Measurements from ENCODE around the gene EIF4EBP3. TPM values are rescaled to one million over a fixed set of nuclear protein-coding genes. Genes with fewer than 3 reads are reported as not detected.

The EIF4EBP3 gene
- total RNA-seq, 1 experiment from 2014 or later, result 35.3 TPM

DNA sequence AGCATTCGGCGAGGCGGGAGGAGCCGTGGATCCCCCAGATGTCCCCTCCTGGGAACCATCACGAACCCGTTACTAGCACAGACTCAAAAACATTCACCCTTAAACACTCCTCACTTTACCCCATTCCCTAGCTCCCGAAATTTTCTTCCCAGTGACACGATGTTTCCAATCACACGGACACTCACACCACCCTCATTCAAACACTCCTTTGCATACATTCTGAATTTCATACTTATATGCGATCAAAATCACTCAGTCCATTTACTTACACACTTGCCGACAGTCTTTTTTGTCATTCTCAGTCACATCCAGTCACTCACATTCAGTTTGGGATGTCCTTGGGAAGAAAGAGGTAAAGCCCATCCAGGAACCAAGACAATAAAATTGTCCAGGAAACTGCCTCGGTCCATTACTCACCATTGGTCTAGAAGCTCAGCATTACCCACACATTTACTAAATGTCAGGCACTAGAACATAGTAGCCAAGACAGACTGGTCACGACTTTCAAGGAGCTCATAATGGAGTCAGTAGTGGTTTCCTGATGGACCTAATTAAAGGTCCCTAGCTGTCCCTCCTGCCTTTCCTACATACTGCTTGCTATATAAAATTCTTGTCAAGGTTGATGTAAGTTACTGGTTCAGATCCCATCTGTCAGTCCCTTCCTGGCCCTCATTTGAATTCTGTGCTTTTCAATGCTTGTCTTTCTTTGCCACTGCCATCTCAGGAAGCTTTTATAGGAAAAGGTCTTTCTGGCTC lies 17.7 kb downstream of the EIF4EBP3 start:
- peaks cover 24% of the 10 kb centered on the region for H3K36me3 Mint-ChIP-seq (ENCODE audit: insufficient read depth, unreplicated experiment)
- no peaks in the 10 kb centered on the region for H3K9me3 Mint-ChIP-seq (ENCODE audit: unreplicated experiment)
- DNase-seq (ENCODE audit: unreplicated experiment), result no peak
- TF ChIP-seq, protein P1, sequence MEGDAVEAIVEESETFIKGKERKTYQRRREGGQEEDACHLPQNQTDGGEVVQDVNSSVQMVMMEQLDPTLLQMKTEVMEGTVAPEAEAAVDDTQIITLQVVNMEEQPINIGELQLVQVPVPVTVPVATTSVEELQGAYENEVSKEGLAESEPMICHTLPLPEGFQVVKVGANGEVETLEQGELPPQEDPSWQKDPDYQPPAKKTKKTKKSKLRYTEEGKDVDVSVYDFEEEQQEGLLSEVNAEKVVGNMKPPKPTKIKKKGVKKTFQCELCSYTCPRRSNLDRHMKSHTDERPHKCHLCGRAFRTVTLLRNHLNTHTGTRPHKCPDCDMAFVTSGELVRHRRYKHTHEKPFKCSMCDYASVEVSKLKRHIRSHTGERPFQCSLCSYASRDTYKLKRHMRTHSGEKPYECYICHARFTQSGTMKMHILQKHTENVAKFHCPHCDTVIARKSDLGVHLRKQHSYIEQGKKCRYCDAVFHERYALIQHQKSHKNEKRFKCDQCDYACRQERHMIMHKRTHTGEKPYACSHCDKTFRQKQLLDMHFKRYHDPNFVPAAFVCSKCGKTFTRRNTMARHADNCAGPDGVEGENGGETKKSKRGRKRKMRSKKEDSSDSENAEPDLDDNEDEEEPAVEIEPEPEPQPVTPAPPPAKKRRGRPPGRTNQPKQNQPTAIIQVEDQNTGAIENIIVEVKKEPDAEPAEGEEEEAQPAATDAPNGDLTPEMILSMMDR (IDR thresholded peaks at IDR 0.05; ENCODE audit: unreplicated experiment), result no peak
- no peaks in the 10 kb centered on the region for H3K27me3 Mint-ChIP-seq (ENCODE audit: insufficient read depth, unreplicated experiment)
- POLR2A ChIA-PET, result interaction anchor here (0.5 to 12.0 kb wide), 39 partner anchors 8 to 1248 kb away, joined by 3 to 188 read pairs (median 5); partner anchors contain the start of genes ANKHD1, CD14, EIF4EBP3 and HARS1
- CTCF ChIA-PET, result interaction anchor here (0.7 to 4.3 kb wide), 14 partner anchors 9 to 214 kb away, joined by 3 to 28 read pairs (median 5); partner anchors contain the start of genes EIF4EBP3 and TMCO6
- H3K4me1 Mint-ChIP-seq (ENCODE audit: insufficient read depth, unreplicated experiment), result peaks cover 22% of the 10 kb centered on the region
- peak overlapping the region; percentile 95 for H3K27ac Mint-ChIP-seq (ENCODE audit: low read depth, unreplicated experiment)
- BruUV-seq (replicated peaks), result TSS peak; percentile 64
- intact Hi-C loops (cut with micrococcal nuclease), result no loop called here
- peak overlapping the region; percentile 84 for H3K4me3 Mint-ChIP-seq (ENCODE audit: unreplicated experiment)

DNA sequence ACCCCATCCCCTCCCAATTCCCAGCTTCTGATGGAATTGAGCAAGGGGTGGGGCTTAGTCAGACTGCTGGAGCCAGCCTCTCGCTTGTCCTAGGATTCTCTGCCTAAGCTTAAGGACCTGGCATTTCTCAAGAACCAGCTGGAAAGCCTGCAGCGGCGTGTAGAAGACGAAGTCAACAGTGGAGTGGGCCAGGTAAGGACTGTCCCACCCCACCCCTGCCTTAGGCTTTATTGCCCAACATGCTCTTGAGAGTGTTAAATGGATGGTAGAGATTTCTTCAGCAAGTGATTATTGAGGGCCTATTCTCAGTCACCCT lies 18.3 kb downstream of the EIF4EBP3 start:
- Mint-ChIP-seq H3K4me3 (ENCODE audit: unreplicated experiment) (peak overlapping the region; percentile 84), H3K9me3 (ENCODE audit: unreplicated experiment) (no peaks in the 10 kb centered on the region), H3K27ac (ENCODE audit: low read depth, unreplicated experiment) (peak overlapping the region; percentile 95), H3K36me3 (ENCODE audit: insufficient read depth, unreplicated experiment) (peaks cover 24% of the 10 kb centered on the region), H3K27me3 (ENCODE audit: insufficient read depth, unreplicated experiment) (no peaks in the 10 kb centered on the region), H3K4me1 (ENCODE audit: insufficient read depth, unreplicated experiment) (peaks cover 22% of the 10 kb centered on the region)
- TF ChIP-seq, protein P1 (IDR thresholded peaks at IDR 0.05; ENCODE audit: unreplicated experiment), result no peak
- ChIA-PET POLR2A (interaction anchor here (0.5 to 12.0 kb wide), 38 partner anchors 8 to 1248 kb away, joined by 3 to 188 read pairs (median 5); partner anchors contain the start of genes ANKHD1, CD14, EIF4EBP3 and HARS1), CTCF (interaction anchor here (0.7 to 4.3 kb wide), 17 partner anchors 9 to 214 kb away, joined by 3 to 28 read pairs (median 4); partner anchors contain the start of genes EIF4EBP3, SRA1 and TMCO6)
- peak; percentile 70 for DNase-seq (ENCODE audit: unreplicated experiment)
- no TSS peak for BruUV-seq (replicated peaks)
- intact Hi-C loops (cut with micrococcal nuclease), result no loop called here

DNA sequence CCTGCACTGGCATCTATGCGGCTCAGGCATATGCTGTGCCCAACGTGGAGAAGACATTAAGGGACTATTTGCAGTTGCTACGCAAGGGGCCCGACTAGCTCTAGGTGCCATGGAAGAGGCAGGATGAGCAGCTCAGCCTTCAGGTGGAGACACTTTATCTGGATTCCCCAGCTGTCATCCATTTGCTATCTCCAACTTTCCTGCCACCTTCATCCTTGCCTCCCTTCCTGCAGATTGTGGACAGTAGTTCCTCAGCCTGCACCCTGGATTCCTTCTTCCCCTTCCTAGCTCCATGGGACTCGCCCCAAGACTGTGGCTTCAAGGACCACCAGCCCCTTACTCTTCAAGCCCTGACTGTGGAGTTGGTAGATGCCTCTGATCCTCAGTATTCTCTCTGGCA lies 19.2 kb downstream of the EIF4EBP3 start:
- ChIA-PET CTCF (interaction anchor here (0.8 to 3.5 kb wide), 10 partner anchors 9 to 215 kb away, joined by 3 to 20 read pairs (median 4); partner anchors contain the start of genes EIF4EBP3, HARS1, HARS2 and SRA1), POLR2A (interaction anchor here (0.6 to 12.0 kb wide), 10 partner anchors 9 to 144 kb away, joined by 3 to 188 read pairs (median 20); partner anchors contain the start of genes CD14, EIF4EBP3, HARS1 and HARS2)
- Mint-ChIP-seq H3K27ac (ENCODE audit: low read depth, unreplicated experiment) (no peak overlapping the region), H3K27me3 (ENCODE audit: insufficient read depth, unreplicated experiment) (no peaks in the 10 kb centered on the region), H3K4me1 (ENCODE audit: insufficient read depth, unreplicated experiment) (peaks cover 22% of the 10 kb centered on the region), H3K9me3 (ENCODE audit: unreplicated experiment) (no peaks in the 10 kb centered on the region), H3K36me3 (ENCODE audit: insufficient read depth, unreplicated experiment) (peaks cover 24% of the 10 kb centered on the region), H3K4me3 (ENCODE audit: unreplicated experiment) (no peak overlapping the region)
- intact Hi-C loops (cut with micrococcal nuclease), result no loop called here
- no peak for DNase-seq (ENCODE audit: unreplicated experiment)
- TF ChIP-seq, protein P1 (IDR thresholded peaks at IDR 0.05; ENCODE audit: unreplicated experiment), result no peak
- BruUV-seq (replicated peaks), result no TSS peak

DNA sequence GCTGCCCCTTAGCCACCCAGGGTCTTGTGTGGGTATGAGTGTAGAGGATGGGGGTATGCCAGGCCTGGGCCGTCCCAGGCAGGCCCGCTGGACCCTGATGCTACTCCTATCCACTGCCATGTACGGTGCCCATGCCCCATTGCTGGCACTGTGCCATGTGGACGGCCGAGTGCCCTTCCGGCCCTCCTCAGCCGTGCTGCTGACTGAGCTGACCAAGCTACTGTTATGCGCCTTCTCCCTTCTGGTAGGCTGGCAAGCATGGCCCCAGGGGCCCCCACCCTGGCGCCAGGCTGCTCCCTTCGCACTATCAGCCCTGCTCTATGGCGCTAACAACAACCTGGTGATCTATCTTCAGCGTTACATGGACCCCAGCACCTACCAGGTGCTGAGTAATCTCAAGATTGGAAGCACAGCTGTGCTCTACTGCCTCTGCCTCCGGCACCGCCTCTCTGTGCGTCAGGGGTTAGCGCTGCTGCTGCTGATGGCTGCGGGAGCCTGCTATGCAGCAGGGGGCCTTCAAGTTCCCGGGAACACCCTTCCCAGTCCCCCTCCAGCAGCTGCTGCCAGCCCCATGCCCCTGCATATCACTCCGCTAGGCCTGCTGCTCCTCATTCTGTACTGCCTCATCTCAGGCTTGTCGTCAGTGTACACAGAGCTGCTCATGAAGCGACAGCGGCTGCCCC lies 19.8 kb downstream of the EIF4EBP3 start:
- intact Hi-C loops (cut with micrococcal nuclease), result no loop called here
- POLR2A ChIA-PET, result interaction anchor here (1.1 to 10.4 kb wide), 6 partner anchors 10 to 78 kb away, joined by 3 to 169 read pairs (median 20); partner anchors contain the start of genes CD14, IK, NDUFA2 and SRA1
- H3K27me3 Mint-ChIP-seq (ENCODE audit: insufficient read depth, unreplicated experiment), result no peaks in the 10 kb centered on the region
- no peak for DNase-seq (ENCODE audit: unreplicated experiment)
- H3K36me3 Mint-ChIP-seq (ENCODE audit: insufficient read depth, unreplicated experiment), result peaks cover 24% of the 10 kb centered on the region
- TF ChIP-seq, protein P1 (IDR thresholded peaks at IDR 0.05; ENCODE audit: unreplicated experiment), result no peak
- H3K4me1 Mint-ChIP-seq (ENCODE audit: insufficient read depth, unreplicated experiment), result peaks cover 22% of the 10 kb centered on the region
- CTCF ChIA-PET, result interaction anchor here (0.8 to 3.5 kb wide), 6 partner anchors 11 to 124 kb away, joined by 3 to 20 read pairs (median 3); partner anchors contain the start of genes EIF4EBP3, HARS1 and HARS2
- H3K27ac Mint-ChIP-seq (ENCODE audit: low read depth, unreplicated experiment), result no peak overlapping the region
- no TSS peak for BruUV-seq (replicated peaks)
- no peak overlapping the region for H3K4me3 Mint-ChIP-seq (ENCODE audit: unreplicated experiment)
- H3K9me3 Mint-ChIP-seq (ENCODE audit: unreplicated experiment), result no peaks in the 10 kb centered on the region
